OCI-LY7 (cell line): ENCODE results near the gene SAXO2.
"Not testable (repeated sequence)": the region's sequence is repeated elsewhere in the genome, so short reads cannot be mapped to it uniquely, and the experiment has no call there.

Experiments used
- EZH2phosphoT487 ChIP-seq: fragments of 200-600 bp; sonication (generic); IDR thresholded peaks from 2 replicates; pipeline ENCODE4 v1.6.1; 2018; ENCODE audit warnings: low read depth, borderline replicate concordance, mild to moderate bottlenecking, mixed run types, antibody characterized with exemption, low read length, moderate library complexity, mixed read lengths
- TF ChIP-seq, protein P1 (sequence below): fragments of 200-600 bp; sonication (generic); conservative IDR thresholded peaks from 2 replicates; pipeline ENCODE4 v1.5.1; 2014; ENCODE audit warnings: mild to moderate bottlenecking, antibody characterized with exemption, low read length, moderate library complexity, mixed read lengths

DNA sequence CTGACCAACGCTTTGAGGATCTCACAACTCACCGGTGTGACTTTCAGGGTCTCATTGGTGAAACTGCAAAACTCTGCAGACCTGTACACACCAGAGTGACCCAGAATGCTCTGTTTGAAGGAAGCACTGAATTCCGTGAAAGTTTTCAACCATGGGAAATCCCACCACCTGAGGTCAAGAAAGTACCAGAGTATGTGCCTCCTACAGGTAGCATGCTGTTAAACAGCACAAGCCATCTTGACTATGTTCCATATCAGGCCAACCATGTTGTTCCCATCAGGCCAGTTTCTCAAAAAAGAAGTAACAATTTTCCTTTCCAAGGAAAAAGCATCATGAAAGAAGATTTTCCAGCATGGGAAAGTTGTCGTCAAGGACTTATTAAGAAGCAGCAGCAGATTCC is 19.8 kb downstream of the SAXO2 start:
- TF ChIP-seq, protein P1, sequence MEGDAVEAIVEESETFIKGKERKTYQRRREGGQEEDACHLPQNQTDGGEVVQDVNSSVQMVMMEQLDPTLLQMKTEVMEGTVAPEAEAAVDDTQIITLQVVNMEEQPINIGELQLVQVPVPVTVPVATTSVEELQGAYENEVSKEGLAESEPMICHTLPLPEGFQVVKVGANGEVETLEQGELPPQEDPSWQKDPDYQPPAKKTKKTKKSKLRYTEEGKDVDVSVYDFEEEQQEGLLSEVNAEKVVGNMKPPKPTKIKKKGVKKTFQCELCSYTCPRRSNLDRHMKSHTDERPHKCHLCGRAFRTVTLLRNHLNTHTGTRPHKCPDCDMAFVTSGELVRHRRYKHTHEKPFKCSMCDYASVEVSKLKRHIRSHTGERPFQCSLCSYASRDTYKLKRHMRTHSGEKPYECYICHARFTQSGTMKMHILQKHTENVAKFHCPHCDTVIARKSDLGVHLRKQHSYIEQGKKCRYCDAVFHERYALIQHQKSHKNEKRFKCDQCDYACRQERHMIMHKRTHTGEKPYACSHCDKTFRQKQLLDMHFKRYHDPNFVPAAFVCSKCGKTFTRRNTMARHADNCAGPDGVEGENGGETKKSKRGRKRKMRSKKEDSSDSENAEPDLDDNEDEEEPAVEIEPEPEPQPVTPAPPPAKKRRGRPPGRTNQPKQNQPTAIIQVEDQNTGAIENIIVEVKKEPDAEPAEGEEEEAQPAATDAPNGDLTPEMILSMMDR, result not testable (repeated sequence)
- not testable (repeated sequence) for TF ChIP-seq EZH2phosphoT487
